IMR-90 (cell line): Measurements from ENCODE around the gene UBR4.

Experiments
- BHLHE40 ChIP-seq: fragments of 150-350 bp; IDR thresholded peaks from 2 replicates; pipeline ENCODE4 v1.6.1; 2016; ENCODE audit warnings: mild to moderate bottlenecking, low read depth, low read length
- CEBPB ChIP-seq: IDR thresholded peaks from 2 replicates; pipeline ENCODE4 v1.6.1; 2012; ENCODE audit warnings: low read depth, low read length, improper control_type of control experiment
- CHD1 ChIP-seq: IDR thresholded peaks from 2 replicates; pipeline ENCODE4 v1.6.1; 2012; ENCODE audit warnings: low read depth, low read length, improper control_type of control experiment
- FOS ChIP-seq: fragments of 150-350 bp; IDR thresholded peaks from 2 replicates; pipeline ENCODE4 v1.6.1; 2016; ENCODE audit warnings: low read depth, low read length
- MAZ ChIP-seq: IDR thresholded peaks from 2 replicates; pipeline ENCODE4 v1.6.1; 2012; ENCODE audit warnings: low read depth, mild to moderate bottlenecking, low read length, improper control_type of control experiment, moderate library complexity, borderline replicate concordance
- POLR2A ChIP-seq: IDR thresholded peaks from 2 replicates; pipeline ENCODE4 v1.6.1; 2012; ENCODE audit warnings: mild to moderate bottlenecking, low read depth, low read length
- RFX5 ChIP-seq: IDR thresholded peaks from 2 replicates; pipeline ENCODE4 v1.8.0; 2012; ENCODE audit warnings: low read depth, mild to moderate bottlenecking, low read length, moderate library complexity
- TF ChIP-seq, protein P1 (sequence below): conservative IDR thresholded peaks from 2 replicates; pipeline ENCODE4 v1.5.1; 2012; ENCODE audit warnings: mild to moderate bottlenecking, low read depth, low read length, improper control_type of control experiment
- TF ChIP-seq, protein P2 (sequence below): fragments of 150-350 bp; IDR thresholded peaks from 2 replicates; pipeline ENCODE4 v1.6.1; 2017; ENCODE audit warnings: mild to moderate bottlenecking, antibody characterized with exemption, low read length, low read depth
- TF ChIP-seq, protein P3 (sequence below): fragments of 150-350 bp; IDR thresholded peaks from 2 replicates; pipeline ENCODE4 v1.6.1; 2016; ENCODE audit warnings: low read depth, mild to moderate bottlenecking, low read length, moderate library complexity, borderline replicate concordance

DNA sequence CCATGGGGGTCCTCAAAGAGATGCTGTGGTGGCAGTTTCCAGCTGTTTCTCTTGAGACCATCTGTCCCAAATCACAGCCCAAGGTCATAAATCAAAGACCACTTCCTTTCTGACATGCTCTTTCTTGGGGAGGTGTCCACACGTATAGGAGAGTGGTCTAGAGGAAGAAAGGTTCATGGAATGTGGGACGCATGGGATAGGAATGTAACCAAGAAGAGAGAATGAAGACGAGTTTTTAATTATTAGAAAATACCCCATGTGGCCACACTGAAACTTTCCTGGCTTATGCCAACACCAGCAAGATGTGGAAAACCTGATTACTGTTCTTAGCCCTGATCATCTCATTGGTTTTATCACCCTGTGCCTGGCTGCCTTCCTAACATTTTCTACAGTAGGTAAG lies 129.3 kb downstream of the UBR4 start:
- TF ChIP-seq, protein P1, sequence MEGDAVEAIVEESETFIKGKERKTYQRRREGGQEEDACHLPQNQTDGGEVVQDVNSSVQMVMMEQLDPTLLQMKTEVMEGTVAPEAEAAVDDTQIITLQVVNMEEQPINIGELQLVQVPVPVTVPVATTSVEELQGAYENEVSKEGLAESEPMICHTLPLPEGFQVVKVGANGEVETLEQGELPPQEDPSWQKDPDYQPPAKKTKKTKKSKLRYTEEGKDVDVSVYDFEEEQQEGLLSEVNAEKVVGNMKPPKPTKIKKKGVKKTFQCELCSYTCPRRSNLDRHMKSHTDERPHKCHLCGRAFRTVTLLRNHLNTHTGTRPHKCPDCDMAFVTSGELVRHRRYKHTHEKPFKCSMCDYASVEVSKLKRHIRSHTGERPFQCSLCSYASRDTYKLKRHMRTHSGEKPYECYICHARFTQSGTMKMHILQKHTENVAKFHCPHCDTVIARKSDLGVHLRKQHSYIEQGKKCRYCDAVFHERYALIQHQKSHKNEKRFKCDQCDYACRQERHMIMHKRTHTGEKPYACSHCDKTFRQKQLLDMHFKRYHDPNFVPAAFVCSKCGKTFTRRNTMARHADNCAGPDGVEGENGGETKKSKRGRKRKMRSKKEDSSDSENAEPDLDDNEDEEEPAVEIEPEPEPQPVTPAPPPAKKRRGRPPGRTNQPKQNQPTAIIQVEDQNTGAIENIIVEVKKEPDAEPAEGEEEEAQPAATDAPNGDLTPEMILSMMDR: no peak
- TF ChIP-seq POLR2A (no peak), CEBPB (no peak), MAZ (no peak), CHD1 (no peak), FOS (no peak), RFX5 (no peak), BHLHE40 (no peak)
- TF ChIP-seq, protein P2, sequence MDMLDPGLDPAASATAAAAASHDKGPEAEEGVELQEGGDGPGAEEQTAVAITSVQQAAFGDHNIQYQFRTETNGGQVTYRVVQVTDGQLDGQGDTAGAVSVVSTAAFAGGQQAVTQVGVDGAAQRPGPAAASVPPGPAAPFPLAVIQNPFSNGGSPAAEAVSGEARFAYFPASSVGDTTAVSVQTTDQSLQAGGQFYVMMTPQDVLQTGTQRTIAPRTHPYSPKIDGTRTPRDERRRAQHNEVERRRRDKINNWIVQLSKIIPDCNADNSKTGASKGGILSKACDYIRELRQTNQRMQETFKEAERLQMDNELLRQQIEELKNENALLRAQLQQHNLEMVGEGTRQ: no peak
- TF ChIP-seq, protein P3, sequence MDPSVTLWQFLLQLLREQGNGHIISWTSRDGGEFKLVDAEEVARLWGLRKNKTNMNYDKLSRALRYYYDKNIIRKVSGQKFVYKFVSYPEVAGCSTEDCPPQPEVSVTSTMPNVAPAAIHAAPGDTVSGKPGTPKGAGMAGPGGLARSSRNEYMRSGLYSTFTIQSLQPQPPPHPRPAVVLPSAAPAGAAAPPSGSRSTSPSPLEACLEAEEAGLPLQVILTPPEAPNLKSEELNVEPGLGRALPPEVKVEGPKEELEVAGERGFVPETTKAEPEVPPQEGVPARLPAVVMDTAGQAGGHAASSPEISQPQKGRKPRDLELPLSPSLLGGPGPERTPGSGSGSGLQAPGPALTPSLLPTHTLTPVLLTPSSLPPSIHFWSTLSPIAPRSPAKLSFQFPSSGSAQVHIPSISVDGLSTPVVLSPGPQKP: no peak
